C4-2B (cell line): ENCODE measurements around the gene KMT2E.

ENCODE experiments used
- H3K27ac ChIP-seq: fragments of 450-650 bp; 2 replicates; pipeline ENCODE4 v1.5.1; 2017
- CTCF ChIP-seq: fragments of 450-650 bp; conservative IDR thresholded peaks from 2 replicates; pipeline ENCODE4 v1.5.1; 2017; ENCODE audit warnings: mild to moderate bottlenecking
- ZFX ChIP-seq: fragments of 450-650 bp; IDR thresholded peaks from 2 replicates; pipeline ENCODE4 v1.6.1; 2017

The KMT2E gene

GRCh38 chr7:105133358-105133757, 119.4 kb downstream of the KMT2E start:
- TF ChIP-seq ZFX (no peak), CTCF (no peak)
- H3K27ac ChIP-seq: no peak overlapping the region

DNA sequence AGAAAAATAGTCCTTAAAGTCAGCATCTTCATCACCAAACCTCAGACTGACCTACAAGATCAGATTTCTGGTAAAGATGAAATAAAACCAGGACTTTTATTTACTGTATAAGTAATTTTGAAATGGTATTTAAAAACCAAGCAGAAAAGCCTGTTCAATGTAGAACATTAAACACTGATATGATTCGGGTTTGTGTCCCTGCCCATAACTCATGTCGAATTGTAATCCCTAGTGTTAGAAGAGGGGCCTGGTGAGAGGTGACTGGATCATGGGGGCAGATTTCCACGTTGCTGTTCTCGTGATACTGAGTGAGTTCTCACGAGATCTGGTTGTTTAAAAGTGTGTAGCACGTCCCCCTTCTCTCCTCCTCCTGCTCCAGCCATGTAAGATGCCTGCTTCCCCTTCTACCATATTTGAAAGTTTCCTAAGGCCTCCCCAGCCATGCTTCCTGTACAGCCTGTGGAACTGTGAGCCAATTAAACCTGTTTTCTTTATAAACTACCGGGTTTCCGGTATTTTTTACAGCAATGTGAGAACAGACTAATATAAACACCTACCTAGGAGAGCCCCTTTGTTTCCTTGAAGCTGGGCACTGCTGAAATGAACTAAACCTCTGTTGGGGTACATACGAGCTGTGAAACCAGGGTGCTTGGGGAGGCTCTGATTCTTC, 120.1 kb downstream of the KMT2E start:
- H3K27ac ChIP-seq: no peak overlapping the region
- TF ChIP-seq CTCF (no peak), ZFX (no peak)

DNA sequence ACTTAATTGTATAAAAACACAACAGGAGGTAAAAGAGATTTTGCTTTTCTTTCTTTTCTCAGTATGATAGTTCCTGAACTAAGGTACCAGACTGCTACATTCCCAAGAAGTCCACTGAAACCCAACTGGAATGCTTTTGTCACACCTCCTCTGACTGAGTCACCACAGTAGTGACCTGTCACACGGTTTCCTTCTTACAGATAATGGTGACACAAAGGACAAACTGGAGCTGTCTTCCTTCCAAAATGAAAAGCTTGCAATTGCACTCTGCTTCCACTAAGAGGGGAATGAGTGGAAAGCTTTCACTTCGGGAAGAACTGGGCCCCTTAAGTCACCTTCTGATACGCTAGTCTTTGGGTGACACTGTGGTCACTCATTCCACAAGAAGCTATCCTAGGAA, 122.2 kb downstream of the KMT2E start:
- no peak overlapping the region for H3K27ac ChIP-seq
- TF ChIP-seq CTCF (no peak), ZFX (no peak)

GRCh38 chr7:105137898-105138297, 123.9 kb downstream of the KMT2E start:
- H3K27ac ChIP-seq: no peak overlapping the region
- TF ChIP-seq CTCF (no peak), ZFX (no peak)

- TF ChIP-seq ZFX: no peak
- no peak for TF ChIP-seq CTCF
- H3K27ac ChIP-seq: no peak overlapping the region
These were observed 125.4 kb downstream of the KMT2E start for GRCh38 chr7:105139381-105139780.

DNA sequence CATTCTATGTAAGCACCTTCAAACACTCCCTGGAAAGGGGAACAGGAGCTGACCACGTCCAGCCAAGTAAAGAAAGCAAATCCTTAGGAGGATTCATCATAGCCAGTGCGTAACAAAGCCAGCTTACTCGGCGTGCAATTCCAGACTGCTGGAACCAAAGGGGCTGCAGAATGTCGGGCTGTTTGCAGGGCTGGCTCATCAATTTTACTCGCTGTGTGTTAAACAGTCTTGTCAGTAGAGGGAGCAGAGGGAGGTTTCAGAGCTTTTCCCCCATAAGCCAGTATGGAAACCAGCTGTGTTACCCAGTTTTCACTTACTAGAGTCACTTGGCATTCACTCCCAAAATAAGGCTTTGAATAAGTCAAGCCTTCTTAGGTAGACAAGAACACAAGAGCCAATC, 127.1 kb downstream of the KMT2E start:
- TF ChIP-seq CTCF: peak; percentile 57
- no peak for TF ChIP-seq ZFX

GRCh38 chr7:105149827-105150226, 135.8 kb downstream of the KMT2E start:
- no peak overlapping the region for H3K27ac ChIP-seq
- TF ChIP-seq CTCF: no peak
- TF ChIP-seq ZFX: no peak

More for the DNA sequence above, 127.1 kb downstream of the KMT2E start:
- H3K27ac ChIP-seq: no peak overlapping the region
